PFSK-1 (cell line): ENCODE measurements around the gene NAMPT.

Experiments used
- FOXP2 ChIP-seq: optimal IDR thresholded peaks from 2 replicates; pipeline ENCODE3; 2011; ENCODE audit warnings: borderline replicate concordance, control low read depth, inconsistent platforms; ENCODE audit not compliant: insufficient read depth; ENCODE audit errors: extremely low read length, extremely low read depth
- POLR2AphosphoS5 ChIP-seq: IDR thresholded peaks from 2 replicates; pipeline ENCODE4 v1.6.1; 2012; ENCODE audit warnings: low read depth, mild to moderate bottlenecking, control low read depth, low read length, moderate library complexity
- TAF1 ChIP-seq: IDR thresholded peaks from 2 replicates; pipeline ENCODE4 v1.6.1; 2012; ENCODE audit warnings: low read length, control low read depth, borderline replicate concordance; ENCODE audit not compliant: insufficient read depth
- TF ChIP-seq, protein P1 (sequence below), 2 experiments: IDR thresholded peaks; 2 replicates each; pipeline versions ENCODE4 v1.6.1 to v1.8.0; 2011 to 2012; ENCODE audit warnings: low read depth in 2 of 2, low read length in 2 of 2, control low read depth in 1 of 2, inconsistent platforms in 1 of 2, mild to moderate bottlenecking in 1 of 2, moderate library complexity in 1 of 2; ENCODE audit not compliant: insufficient read depth in 1 of 2

DNA sequence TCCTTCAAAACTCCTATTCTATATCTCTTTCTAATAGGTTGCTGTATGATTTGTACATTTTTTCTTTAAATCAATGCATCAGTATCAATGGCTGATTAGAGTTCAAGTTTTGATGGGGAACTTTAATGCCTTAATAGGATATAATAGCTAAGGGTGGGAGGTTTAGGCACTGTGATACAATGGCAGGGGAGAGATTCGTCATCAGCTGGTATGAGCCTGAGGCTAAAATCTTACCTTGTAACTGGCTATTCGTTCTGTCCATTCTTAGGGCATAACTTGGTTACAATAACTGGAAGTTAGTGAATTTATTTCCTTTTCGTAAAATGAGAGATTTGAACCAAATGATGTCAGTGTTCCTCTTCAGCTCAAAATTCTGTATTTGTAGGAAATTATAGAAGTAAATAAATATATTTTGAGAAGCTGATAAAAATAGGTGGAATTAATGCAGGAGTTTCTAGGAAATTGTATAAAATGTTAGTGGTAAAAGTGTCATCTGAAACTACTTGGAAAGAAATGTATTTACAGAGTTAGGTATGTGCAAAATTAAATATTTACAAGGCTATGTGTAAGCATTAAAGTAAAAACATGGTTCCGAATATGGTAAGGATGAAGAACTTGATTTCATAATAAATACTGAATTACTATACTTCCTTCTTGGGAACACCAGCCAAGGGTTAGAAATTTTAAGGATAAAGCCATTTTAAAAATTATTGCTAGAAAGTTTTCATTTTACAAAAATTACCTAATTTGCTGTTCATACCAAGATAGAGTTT is 27.5 kb upstream of the NAMPT start:
- TF ChIP-seq TAF1 (no peak), FOXP2 (no peak), POLR2AphosphoS5 (no peak)
- TF ChIP-seq, protein P1, sequence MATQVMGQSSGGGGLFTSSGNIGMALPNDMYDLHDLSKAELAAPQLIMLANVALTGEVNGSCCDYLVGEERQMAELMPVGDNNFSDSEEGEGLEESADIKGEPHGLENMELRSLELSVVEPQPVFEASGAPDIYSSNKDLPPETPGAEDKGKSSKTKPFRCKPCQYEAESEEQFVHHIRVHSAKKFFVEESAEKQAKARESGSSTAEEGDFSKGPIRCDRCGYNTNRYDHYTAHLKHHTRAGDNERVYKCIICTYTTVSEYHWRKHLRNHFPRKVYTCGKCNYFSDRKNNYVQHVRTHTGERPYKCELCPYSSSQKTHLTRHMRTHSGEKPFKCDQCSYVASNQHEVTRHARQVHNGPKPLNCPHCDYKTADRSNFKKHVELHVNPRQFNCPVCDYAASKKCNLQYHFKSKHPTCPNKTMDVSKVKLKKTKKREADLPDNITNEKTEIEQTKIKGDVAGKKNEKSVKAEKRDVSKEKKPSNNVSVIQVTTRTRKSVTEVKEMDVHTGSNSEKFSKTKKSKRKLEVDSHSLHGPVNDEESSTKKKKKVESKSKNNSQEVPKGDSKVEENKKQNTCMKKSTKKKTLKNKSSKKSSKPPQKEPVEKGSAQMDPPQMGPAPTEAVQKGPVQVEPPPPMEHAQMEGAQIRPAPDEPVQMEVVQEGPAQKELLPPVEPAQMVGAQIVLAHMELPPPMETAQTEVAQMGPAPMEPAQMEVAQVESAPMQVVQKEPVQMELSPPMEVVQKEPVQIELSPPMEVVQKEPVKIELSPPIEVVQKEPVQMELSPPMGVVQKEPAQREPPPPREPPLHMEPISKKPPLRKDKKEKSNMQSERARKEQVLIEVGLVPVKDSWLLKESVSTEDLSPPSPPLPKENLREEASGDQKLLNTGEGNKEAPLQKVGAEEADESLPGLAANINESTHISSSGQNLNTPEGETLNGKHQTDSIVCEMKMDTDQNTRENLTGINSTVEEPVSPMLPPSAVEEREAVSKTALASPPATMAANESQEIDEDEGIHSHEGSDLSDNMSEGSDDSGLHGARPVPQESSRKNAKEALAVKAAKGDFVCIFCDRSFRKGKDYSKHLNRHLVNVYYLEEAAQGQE (IDR thresholded peaks at IDR 0.05; ENCODE audit: insufficient read depth in 1 of 2, low read depth in 2 of 2, low read length in 2 of 2), result no peak
